ENCODE measurements around the gene OSBPL6. TPM values are rescaled to one million over a fixed set of nuclear protein-coding genes. Genes with fewer than 3 reads are reported as not detected.

Gene OSBPL6
- total and polyA plus RNA-seq, 7 donors = 0.23 to 3.2 (median 1.5) TPM

- Histone ChIP-seq H3K27ac (no peak overlapping the region), H3K4me3 (no peak overlapping the region), H3K27me3 (no peaks in the 10 kb centered on the region), H3K9me3 (no peaks in the 10 kb centered on the region), H3K36me3 (no peaks in the 10 kb centered on the region), H3K4me1 (no peaks in the 10 kb centered on the region)
- intact Hi-C loops (cut with DNase I) = no loop called here
- TF ChIP-seq POLR2AphosphoS5 (IDR thresholded peaks at IDR 0.05) (no peak), POLR2A (IDR thresholded peaks at IDR 0.05) (no peak), CTCF (IDR thresholded peaks at IDR 0.05) (no peak)
- DNase-seq = no peak
- WGBS, 2 donors = 65 to 80% methylated on average over 4 of the region's 4 CpGs
Observed at GRCh38 chr2:178220814-178221213, 26.5 kb downstream of the OSBPL6 start.

GRCh38 chr2:178221556-178221955 lies 27.2 kb downstream of the OSBPL6 start:
- intact Hi-C loops (cut with DNase I) = no loop called here
- H3K9me3 ChIP-seq = no peaks in the 10 kb centered on the region
- 86 to 96% methylated on average over 1 of the region's 1 CpG for WGBS, 2 donors
- no peaks in the 10 kb centered on the region for H3K4me1 ChIP-seq
- TF ChIP-seq POLR2AphosphoS5 (IDR thresholded peaks at IDR 0.05) = no peak
- no peak for TF ChIP-seq POLR2A (IDR thresholded peaks at IDR 0.05)
- no peak for TF ChIP-seq EP300 (IDR thresholded peaks at IDR 0.05)
- no peak for TF ChIP-seq CTCF (IDR thresholded peaks at IDR 0.05)
- H3K27ac ChIP-seq = no peak overlapping the region
- H3K36me3 ChIP-seq = no peaks in the 10 kb centered on the region
- H3K4me3 ChIP-seq = no peak overlapping the region
- no peaks in the 10 kb centered on the region for H3K27me3 ChIP-seq
- DNase-seq = no peak

GRCh38 chr2:178223806-178224205 lies 29.5 kb downstream of the OSBPL6 start:
- no peaks in the 10 kb centered on the region for H3K4me1 ChIP-seq
- TF ChIP-seq EP300 (IDR thresholded peaks at IDR 0.05) (no peak), POLR2A (IDR thresholded peaks at IDR 0.05) (no peak), POLR2AphosphoS5 (IDR thresholded peaks at IDR 0.05) (no peak)
- H3K36me3 ChIP-seq = no peaks in the 10 kb centered on the region
- 81 to 84% methylated on average over 4 of the region's 4 CpGs for WGBS, 2 donors
- no peak for DNase-seq
- H3K9me3 ChIP-seq = no peaks in the 10 kb centered on the region
- intact Hi-C loops (cut with DNase I) = no loop called here
- H3K4me3 ChIP-seq = no peak overlapping the region
- no peaks in the 10 kb centered on the region for H3K27me3 ChIP-seq
- no peak overlapping the region for H3K27ac ChIP-seq

- no peaks in the 10 kb centered on the region for H3K4me1 ChIP-seq
- H3K9me3 ChIP-seq = no peaks in the 10 kb centered on the region
- no peak for DNase-seq
- intact Hi-C loops (cut with DNase I) = no loop called here
- no peaks in the 10 kb centered on the region for H3K27me3 ChIP-seq
- no peak overlapping the region for H3K27ac ChIP-seq
- TF ChIP-seq POLR2AphosphoS5 (IDR thresholded peaks at IDR 0.05) = no peak
- no peak for TF ChIP-seq POLR2A (IDR thresholded peaks at IDR 0.05)
- TF ChIP-seq CTCF (IDR thresholded peaks at IDR 0.05) = no peak
- no peak for TF ChIP-seq EP300 (IDR thresholded peaks at IDR 0.05)
- H3K36me3 ChIP-seq = no peaks in the 10 kb centered on the region
- H3K4me3 ChIP-seq = no peak overlapping the region
- WGBS, 2 donors = 41 to 68% methylated on average over 4 of the region's 4 CpGs
Observed at GRCh38 chr2:178225006-178225805, 30.9 kb downstream of the OSBPL6 start.

GRCh38 chr2:178227187-178227586 lies 32.9 kb downstream of the OSBPL6 start:
- Histone ChIP-seq H3K36me3 (no peaks in the 10 kb centered on the region), H3K4me1 (no peaks in the 10 kb centered on the region), H3K4me3 (no peak overlapping the region), H3K27me3 (no peaks in the 10 kb centered on the region), H3K9me3 (no peaks in the 10 kb centered on the region), H3K27ac (no peak overlapping the region)
- 59 to 78% methylated on average over 2 of the region's 2 CpGs for WGBS, 2 donors
- TF ChIP-seq POLR2A (IDR thresholded peaks at IDR 0.05) = no peak
- TF ChIP-seq EP300 (IDR thresholded peaks at IDR 0.05) = no peak
- TF ChIP-seq CTCF (IDR thresholded peaks at IDR 0.05) = no peak
- TF ChIP-seq POLR2AphosphoS5 (IDR thresholded peaks at IDR 0.05) = no peak
- DNase-seq = no peak
- intact Hi-C loops (cut with DNase I) = no loop called here

Measured in sigmoid colon (tissue), 7 donors.